SU-DHL-6 (cell line): Measurements from ENCODE around the gene CYP24A1.

Experiments
- EZH2phosphoT487 ChIP-seq: fragments of 200-600 bp; sonication (generic), shearing (Covaris generic); conservative IDR thresholded peaks from 2 replicates; pipeline ENCODE4 v1.6.1; 2018; ENCODE audit warnings: mild to moderate bottlenecking, antibody characterized with exemption, low read length, moderate library complexity, mixed read lengths
- TF ChIP-seq, protein P1 (sequence below): fragments of 200-600 bp; sonication (generic); IDR thresholded peaks from one replicate; pipeline ENCODE4 v1.5.1; 2017; ENCODE audit warnings: antibody characterized with exemption, mild to moderate bottlenecking, low read length, moderate library complexity; ENCODE audit not compliant: insufficient read depth, poor library complexity, severe bottlenecking

- TF ChIP-seq, protein P1, sequence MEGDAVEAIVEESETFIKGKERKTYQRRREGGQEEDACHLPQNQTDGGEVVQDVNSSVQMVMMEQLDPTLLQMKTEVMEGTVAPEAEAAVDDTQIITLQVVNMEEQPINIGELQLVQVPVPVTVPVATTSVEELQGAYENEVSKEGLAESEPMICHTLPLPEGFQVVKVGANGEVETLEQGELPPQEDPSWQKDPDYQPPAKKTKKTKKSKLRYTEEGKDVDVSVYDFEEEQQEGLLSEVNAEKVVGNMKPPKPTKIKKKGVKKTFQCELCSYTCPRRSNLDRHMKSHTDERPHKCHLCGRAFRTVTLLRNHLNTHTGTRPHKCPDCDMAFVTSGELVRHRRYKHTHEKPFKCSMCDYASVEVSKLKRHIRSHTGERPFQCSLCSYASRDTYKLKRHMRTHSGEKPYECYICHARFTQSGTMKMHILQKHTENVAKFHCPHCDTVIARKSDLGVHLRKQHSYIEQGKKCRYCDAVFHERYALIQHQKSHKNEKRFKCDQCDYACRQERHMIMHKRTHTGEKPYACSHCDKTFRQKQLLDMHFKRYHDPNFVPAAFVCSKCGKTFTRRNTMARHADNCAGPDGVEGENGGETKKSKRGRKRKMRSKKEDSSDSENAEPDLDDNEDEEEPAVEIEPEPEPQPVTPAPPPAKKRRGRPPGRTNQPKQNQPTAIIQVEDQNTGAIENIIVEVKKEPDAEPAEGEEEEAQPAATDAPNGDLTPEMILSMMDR: no peak
- no peak for TF ChIP-seq EZH2phosphoT487
Measured at GRCh38 chr20:54152227-54153040, 21.4 kb downstream of the CYP24A1 start.
